ENCODE results near the gene FGF8.

The FGF8 gene

DNA sequence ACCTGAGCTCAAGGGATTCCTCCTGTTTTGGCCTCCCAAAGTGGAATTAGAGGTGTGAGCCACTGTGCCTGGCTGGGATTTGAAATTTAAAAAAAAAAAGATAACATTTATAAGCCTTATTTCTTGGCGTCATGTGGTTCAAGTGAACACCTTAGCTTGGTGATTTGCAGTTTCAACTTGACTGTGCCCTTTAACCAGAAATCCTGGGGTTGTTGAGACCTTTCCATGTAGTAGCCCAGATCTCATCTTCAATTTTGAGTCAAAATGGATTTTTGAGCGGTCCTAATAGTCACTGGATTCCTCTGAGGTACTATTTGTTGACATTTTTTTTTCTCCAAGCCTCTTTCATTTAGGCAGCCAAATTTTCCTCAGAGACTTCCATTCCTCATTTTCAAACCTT lies 51.5 kb downstream of the FGF8 start:
- DNase-seq = no peak

DNA sequence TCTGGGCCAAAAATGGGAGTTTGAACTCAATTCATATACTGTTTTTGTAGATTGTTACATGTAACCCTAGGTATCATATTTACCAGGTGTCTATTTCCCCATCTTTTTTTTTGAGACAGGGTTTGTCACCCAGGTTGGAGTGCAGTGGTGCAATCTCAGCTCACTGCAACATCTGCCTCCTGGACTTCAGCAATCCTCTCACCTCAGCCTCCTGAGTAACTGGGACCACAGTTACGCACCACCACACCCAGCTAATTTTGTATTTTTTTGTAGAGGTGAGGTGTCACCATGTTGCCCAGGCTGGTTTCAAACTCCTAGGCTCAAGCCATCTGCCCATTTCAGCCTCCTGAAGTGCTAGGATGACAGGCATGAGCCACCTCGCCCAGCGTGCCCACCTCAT lies 52.7 kb downstream of the FGF8 start:
- no peak for DNase-seq

DNA sequence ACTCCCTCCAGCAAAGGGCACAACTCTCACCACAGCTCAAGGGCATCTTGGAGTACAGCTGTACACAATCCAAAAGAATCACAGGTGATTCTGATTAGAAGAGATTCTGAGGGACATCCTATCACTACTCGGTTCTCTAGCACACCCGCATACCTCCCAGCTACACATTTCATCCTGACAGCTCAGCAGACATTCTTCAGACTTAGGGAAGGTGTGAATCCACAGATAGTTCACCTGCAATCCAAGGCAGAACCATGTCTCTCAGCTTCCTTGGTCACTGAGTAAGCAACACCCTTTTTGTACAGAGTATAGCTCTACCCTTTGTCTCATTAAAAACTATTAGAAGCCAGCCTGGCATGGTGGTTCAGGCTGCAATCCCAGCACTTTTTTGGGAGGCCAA lies 54.1 kb downstream of the FGF8 start:
- DNase-seq = no peak

DNA sequence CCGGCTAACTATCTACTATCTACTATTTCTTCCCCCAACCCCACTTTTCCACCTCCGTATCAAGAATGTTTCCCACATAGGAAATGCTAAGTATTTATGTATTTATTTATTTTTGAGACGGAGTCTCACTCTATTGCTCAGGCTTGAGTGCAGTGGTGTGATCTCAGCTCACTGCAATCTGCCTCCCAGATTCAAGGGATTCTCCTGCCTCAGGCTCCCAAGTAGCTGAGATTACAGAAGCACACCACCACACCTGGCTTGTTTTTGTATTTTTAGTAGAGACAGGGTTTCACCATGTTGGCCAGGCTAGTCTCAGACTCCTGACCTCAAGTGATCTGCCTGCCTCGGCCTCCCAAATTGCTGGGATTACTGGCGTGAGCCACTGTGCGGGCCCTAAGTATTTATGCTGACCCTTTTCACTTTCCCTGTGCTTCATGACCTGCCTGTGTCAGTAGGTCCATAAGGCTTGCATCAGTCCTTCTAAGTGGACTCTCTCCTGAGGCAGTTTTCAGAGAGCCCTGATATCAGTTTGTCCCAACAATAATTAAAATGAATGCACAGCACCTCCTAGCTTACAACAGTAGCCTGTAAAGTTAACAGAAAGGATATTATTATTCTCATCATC lies 55.2 kb downstream of the FGF8 start:
- no peak for DNase-seq

All from NCI-H446 treated with DMSO at 0.1 percent for 48 hours (cell line).